ENCODE data around the gene CDKN3.

CDKN3 gene

GRCh38 chr14:54396493-54397335 lies at the start of gene CDKN3:
Gene CDKN3 (plus strand): TSS chr14:54397007. CDS start chr14:54397069, 62 bp downstream.
- peak; percentile 98 to 99 for DNase-seq (ENCODE audit: low read depth in 2 of 2)

GRCh38 chr14:54347044-54347443 lies 49.8 kb upstream of the CDKN3 start:
- DNase-seq (ENCODE audit: low read depth in 2 of 2): no peak

GRCh38 chr14:54348001-54348611 lies 48.7 kb upstream of the CDKN3 start:
- DNase-seq (ENCODE audit: low read depth in 2 of 2): no peak

GRCh38 chr14:54348923-54349620 lies 47.7 kb upstream of the CDKN3 start:
- DNase-seq (ENCODE audit: low read depth in 2 of 2): no peak

GRCh38 chr14:54349713-54350112 lies 47.1 kb upstream of the CDKN3 start:
- DNase-seq (ENCODE audit: low read depth in 2 of 2): no peak

GRCh38 chr14:54350203-54350602 lies 46.6 kb upstream of the CDKN3 start:
- no peak for DNase-seq (ENCODE audit: low read depth in 2 of 2)

GRCh38 chr14:54353266-54353665 lies 43.5 kb upstream of the CDKN3 start:
- no peak for DNase-seq (ENCODE audit: low read depth in 2 of 2)

GRCh38 chr14:54353694-54354093 lies 43.1 kb upstream of the CDKN3 start:
- DNase-seq (ENCODE audit: low read depth in 2 of 2): no peak

- DNase-seq (ENCODE audit: low read depth in 2 of 2): no peak
Measured at GRCh38 chr14:54354096-54354495, 42.7 kb upstream of the CDKN3 start.

- DNase-seq (ENCODE audit: low read depth in 2 of 2): no peak
Measured at GRCh38 chr14:54354968-54355641, 41.7 kb upstream of the CDKN3 start.

GRCh38 chr14:54355698-54356097 lies 41.1 kb upstream of the CDKN3 start:
- DNase-seq (ENCODE audit: low read depth in 2 of 2): no peak

- DNase-seq (ENCODE audit: low read depth in 2 of 2): peak in 1 of 2 experiments; percentile 24
Measured at GRCh38 chr14:54356172-54356571, 40.6 kb upstream of the CDKN3 start.

GRCh38 chr14:54360667-54361066 lies 36.1 kb upstream of the CDKN3 start:
- DNase-seq (ENCODE audit: low read depth in 2 of 2): no peak

GRCh38 chr14:54362089-54362504 lies 34.7 kb upstream of the CDKN3 start:
- no peak for DNase-seq (ENCODE audit: low read depth in 2 of 2)

GRCh38 chr14:54362759-54363437 lies 33.9 kb upstream of the CDKN3 start:
- DNase-seq (ENCODE audit: low read depth in 2 of 2): no peak

GRCh38 chr14:54364555-54365415 lies 32.0 kb upstream of the CDKN3 start:
- peak; percentile 70 to 74 for DNase-seq (ENCODE audit: low read depth in 2 of 2)

- DNase-seq (ENCODE audit: low read depth in 2 of 2): peak in 1 of 2 experiments; percentile 45
Measured at GRCh38 chr14:54366736-54367735, 29.8 kb upstream of the CDKN3 start.

- DNase-seq (ENCODE audit: low read depth in 2 of 2): no peak
Measured at GRCh38 chr14:54368291-54368690, 28.5 kb upstream of the CDKN3 start.

GRCh38 chr14:54369343-54369742 lies 27.5 kb upstream of the CDKN3 start:
- no peak for DNase-seq (ENCODE audit: low read depth in 2 of 2)
